Loucy (cell line): Measurements from ENCODE around the gene MBLAC1.

Experiments used
- EZH2phosphoT487 ChIP-seq: fragments of 200-600 bp; IDR thresholded peaks from 2 replicates; pipeline ENCODE4 v1.6.1; 2018; ENCODE audit warnings: antibody characterized with exemption, mild to moderate bottlenecking, moderate library complexity, borderline replicate concordance
- TF ChIP-seq, protein P1 (sequence below): fragments of 200-600 bp; sonication (generic); conservative IDR thresholded peaks from 2 replicates; pipeline ENCODE4 v1.5.1; 2014; ENCODE audit warnings: mild to moderate bottlenecking, antibody characterized with exemption, low read length

DNA sequence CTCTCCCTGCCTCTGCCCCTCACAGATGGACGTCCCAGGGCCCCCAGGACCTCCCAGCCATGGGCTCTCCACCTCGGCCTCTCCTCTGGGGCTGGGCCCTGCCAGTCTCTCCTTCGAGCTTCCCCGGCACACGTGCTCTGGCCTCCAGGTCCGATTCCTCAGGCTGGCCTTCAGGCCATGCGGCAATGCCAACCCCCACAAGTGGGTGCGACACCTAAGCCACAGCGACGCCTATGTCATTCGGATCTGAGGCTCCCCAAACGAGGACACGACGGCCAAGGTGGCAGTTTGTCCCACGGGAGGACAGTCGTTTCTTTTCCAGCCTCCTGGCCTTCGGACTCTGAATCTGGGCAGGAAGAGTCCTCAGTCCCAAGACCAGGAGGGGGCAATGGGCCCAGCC is 20.1 kb upstream of the MBLAC1 start:
- TF ChIP-seq, protein P1, sequence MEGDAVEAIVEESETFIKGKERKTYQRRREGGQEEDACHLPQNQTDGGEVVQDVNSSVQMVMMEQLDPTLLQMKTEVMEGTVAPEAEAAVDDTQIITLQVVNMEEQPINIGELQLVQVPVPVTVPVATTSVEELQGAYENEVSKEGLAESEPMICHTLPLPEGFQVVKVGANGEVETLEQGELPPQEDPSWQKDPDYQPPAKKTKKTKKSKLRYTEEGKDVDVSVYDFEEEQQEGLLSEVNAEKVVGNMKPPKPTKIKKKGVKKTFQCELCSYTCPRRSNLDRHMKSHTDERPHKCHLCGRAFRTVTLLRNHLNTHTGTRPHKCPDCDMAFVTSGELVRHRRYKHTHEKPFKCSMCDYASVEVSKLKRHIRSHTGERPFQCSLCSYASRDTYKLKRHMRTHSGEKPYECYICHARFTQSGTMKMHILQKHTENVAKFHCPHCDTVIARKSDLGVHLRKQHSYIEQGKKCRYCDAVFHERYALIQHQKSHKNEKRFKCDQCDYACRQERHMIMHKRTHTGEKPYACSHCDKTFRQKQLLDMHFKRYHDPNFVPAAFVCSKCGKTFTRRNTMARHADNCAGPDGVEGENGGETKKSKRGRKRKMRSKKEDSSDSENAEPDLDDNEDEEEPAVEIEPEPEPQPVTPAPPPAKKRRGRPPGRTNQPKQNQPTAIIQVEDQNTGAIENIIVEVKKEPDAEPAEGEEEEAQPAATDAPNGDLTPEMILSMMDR, result no peak
- TF ChIP-seq EZH2phosphoT487, result no peak
